GM20000 (cell line): ENCODE data around the gene FGFR2.

Experiments used
- DNase-seq: peaks from one replicate; pipeline ENCODE4 v3.0.0; 2012; ENCODE audit warnings: low spot score
- TF ChIP-seq, protein P1 (sequence below): IDR thresholded peaks from 2 replicates; pipeline ENCODE4 v1.5.1; 2012; ENCODE audit warnings: mild to moderate bottlenecking, control low read depth; ENCODE audit errors: extremely low read depth, missing control alignments

Gene FGFR2

DNA sequence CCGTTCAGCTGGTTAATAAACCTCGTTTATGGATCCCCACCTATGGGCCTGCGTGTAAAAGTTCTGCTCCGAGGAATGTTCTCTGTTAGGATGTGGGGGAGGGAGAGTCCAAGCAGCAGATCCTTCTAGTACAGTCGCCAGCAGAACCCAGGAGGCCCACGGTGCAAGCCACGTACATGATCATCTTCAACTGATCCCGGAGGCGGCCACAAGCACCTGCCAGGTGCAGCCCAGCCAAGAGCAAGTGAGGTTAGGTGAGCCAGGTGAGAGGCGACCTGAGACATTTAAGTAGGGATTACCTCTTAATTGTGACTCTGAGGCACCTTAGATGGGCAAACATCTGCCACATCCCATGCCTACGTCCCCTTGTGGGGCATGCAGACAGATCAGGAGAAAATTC lies 18.0 kb upstream of the FGFR2 start:
- TF ChIP-seq, protein P1, sequence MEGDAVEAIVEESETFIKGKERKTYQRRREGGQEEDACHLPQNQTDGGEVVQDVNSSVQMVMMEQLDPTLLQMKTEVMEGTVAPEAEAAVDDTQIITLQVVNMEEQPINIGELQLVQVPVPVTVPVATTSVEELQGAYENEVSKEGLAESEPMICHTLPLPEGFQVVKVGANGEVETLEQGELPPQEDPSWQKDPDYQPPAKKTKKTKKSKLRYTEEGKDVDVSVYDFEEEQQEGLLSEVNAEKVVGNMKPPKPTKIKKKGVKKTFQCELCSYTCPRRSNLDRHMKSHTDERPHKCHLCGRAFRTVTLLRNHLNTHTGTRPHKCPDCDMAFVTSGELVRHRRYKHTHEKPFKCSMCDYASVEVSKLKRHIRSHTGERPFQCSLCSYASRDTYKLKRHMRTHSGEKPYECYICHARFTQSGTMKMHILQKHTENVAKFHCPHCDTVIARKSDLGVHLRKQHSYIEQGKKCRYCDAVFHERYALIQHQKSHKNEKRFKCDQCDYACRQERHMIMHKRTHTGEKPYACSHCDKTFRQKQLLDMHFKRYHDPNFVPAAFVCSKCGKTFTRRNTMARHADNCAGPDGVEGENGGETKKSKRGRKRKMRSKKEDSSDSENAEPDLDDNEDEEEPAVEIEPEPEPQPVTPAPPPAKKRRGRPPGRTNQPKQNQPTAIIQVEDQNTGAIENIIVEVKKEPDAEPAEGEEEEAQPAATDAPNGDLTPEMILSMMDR, result no peak
- no peak for DNase-seq

DNA sequence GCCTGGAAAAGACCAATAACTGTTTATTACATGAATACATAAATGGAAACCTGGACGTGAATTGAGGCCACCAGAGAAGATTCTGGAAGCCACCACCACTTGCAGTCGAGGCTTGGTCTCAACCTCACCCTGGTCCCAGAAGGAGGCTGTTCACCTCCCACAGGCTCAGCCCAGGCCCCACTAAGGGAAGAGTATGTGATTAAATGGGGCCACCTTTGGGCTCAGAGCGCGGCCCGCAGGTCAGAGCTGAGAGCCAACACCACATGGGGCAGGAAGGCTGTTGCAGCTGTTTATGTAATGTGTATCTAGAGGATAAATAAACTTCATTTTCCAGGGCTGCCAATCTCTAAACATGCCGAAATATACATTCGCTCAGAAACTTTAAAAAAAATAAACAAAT lies 17.6 kb upstream of the FGFR2 start:
- TF ChIP-seq, protein P1, result no peak
- DNase-seq, result no peak

DNA sequence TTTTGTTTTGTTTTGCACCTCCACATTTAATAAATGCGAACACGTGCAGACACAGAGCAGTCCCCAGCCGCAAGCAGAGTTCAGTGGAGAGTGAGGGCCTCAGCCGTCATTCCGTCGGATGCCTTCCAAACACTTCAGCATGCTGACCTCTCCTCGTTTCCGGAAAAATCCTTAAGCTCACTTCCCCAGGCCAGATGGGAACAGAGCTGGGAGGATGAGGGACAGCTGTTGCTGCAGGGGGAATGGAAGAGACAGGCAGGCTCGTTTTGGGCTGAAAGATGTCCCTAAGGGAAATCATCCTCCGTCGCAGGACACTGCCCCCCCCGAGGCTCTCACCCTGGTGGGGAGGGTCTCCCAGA lies 17.2 kb upstream of the FGFR2 start:
- TF ChIP-seq, protein P1, result no peak

DNA sequence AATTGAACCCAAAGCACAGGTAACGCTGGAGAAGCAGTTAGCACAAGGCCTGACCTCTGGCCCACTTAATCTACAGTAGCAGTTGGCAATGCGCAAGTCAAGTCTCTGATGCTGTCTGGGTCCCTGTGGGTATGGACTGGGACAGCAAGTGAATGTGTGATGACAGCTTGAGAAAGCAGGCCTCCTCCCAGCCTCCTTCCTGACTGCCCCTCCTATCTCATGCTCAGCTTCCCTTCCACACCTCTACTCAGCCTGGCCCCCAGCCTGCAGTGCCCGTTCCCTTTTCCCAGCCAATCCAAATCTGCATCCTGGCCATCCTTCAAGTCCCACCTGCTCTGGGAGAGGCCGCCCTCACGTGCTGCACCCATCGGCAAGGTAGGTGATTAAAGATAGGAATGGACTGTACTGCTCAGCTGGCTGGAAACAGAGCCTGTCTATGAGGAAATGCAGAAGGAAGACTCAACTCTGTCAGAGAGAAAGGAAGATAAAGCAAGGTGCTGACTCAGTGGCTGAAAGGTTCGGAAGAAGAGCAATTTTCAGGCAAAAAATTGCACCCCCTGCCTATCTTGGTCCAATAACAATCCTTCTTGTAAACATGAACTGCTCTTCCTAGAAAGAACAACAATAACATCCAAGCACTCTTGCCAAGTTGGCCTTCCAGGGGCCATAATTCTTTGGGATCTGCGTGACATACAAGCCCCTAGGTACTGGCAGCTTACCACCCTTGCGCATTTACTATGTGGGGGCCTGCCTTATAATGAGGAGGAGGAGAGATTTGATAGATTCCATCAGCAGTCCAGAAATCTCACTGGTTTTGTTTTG lies 16.6 kb upstream of the FGFR2 start:
- DNase-seq, result no peak
- TF ChIP-seq, protein P1, result no peak

More for the DNA sequence above, 17.2 kb upstream of the FGFR2 start:
- DNase-seq, result no peak

DNA sequence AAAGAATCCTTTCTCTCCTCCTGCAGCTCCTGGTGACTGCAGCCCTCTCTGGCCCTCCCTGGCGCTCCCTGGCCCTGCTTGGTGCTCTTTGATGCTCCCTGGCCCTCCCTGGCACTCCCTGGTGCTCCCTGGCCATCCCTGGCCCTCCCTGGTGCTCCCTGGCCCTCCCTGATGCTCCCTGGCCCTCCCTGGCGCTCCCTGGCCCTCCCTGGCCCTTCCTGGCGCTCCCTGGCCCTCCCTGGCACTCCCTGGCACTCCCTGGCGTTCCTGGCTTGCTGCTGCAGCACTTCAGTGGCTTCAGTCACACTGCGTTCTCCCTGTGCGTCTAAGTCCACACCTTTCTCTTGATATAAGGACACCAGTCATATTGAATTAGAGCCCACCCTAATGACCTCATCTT lies 15.2 kb upstream of the FGFR2 start:
- no peak for DNase-seq
- TF ChIP-seq, protein P1, result no peak

DNA sequence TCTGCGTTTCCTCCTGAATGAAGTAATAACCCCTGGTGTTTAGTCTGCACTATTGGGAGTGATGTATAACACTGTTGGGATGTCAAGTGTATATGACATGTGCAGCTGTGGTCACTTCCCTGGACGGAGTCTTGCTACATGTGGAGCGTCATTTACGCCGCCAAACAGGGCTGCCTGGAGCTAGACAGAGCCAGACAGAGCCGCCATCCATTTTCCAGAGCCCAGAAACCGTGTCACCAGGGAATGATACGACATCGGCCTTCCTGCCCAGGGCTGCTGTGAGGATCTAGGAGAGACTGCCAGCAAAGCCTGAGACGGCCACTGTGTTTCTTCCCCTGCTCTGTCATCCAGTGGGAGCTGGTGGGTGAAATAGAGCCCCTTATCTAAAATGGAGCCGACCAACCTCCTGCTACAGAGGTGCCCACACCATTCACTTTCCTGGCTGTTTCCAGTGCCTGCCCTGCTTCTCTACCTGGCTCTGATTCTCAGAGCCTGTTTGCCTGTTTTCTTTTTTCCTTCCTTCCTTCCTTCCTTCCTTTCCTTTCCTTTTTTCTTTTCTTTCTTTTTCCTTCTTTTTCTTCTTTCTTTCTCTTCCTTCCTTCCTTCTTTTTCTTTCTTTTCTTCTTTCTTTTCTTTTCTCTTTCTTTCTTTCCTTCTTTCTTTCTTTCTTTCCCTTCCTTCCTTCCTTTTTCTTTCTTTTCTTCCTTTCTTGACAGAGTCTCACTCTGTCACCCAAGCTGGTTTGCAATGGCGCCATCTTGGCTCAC lies 13.3 kb upstream of the FGFR2 start:
- DNase-seq, result no peak
- TF ChIP-seq, protein P1, result no peak

DNA sequence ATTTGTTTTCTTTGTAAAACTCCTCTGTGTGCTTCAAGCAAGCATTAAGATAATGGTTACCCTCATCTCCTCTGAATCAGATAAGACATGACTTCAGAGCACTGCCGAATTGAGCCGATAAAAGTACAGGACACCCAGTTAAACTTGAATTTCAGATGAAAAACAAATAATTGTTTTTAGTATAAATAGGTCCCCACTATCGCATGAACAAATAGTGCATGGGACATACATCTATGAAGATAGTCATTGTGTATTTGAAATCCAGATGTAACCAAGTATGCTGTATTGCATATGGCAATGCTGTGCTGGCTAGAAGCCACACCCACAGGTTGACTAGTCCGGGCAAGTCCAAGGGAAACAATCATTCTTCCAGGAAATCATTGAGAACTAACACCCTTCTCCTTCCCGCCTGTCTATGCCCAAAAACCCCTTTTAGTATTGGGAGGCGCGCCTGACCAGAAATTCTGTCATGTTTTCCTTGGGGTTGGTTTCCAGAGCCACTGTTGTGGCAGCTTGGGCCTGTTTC lies 12.6 kb upstream of the FGFR2 start:
- DNase-seq, result no peak
- TF ChIP-seq, protein P1, result no peak
